HEK293 (cell line): ENCODE data around the gene ROS1.
A peak's percentile ranks its signal among the peaks of the same experiment; 100 is the strongest.

Source experiments
- CTCF ChIA-PET: fragments of 350-600 bp; formaldehyde crosslinking; extraction: SDS; loops from one replicate; lab custom pipeline; 2021; ENCODE audit warnings: antibody characterized with exemption; lab: Yijun Ruan, JAX
- POLR2A ChIA-PET: fragments of 300-600 bp; formaldehyde crosslinking; extraction: SDS; loops from one replicate; lab custom pipeline; 2020; ENCODE audit warnings: antibody characterized with exemption, inconsistent platforms; lab: Yijun Ruan, JAX
- H3K27ac ChIP-seq: fragments of 200-500 bp; sonication (Bioruptor generic); 2 replicates; pipeline ENCODE4 v1.5.1; 2014; ENCODE audit warnings: low read depth, low read length, control low read depth, inconsistent platforms; ENCODE audit errors: extremely low read depth
- H3K36me3 ChIP-seq, 2 experiments: fragments of 200-500 bp in 1 of 2; sonication (Bioruptor generic) in 1 of 2; 1 replicate in 1 of 2; 2 replicates in 1 of 2; pipeline ENCODE4 v1.5.1; 2014 to 2017; ENCODE audit warnings: inconsistent platforms in 2 of 2, low read length in 2 of 2; ENCODE audit not compliant: control insufficient read depth in 2 of 2, insufficient read depth in 1 of 2
- H3K4me1 ChIP-seq: fragments of 200-500 bp; sonication (Bioruptor generic); 2 replicates; pipeline ENCODE4 v1.5.1; 2014; ENCODE audit warnings: mild to moderate bottlenecking, low read length, inconsistent platforms; ENCODE audit not compliant: control insufficient read depth, insufficient read depth
- H3K4me3 ChIP-seq: 2 replicates; pipeline ENCODE4 v1.5.1; 2011; ENCODE audit warnings: low read depth, mild to moderate bottlenecking, control low read depth, low read length, moderate library complexity
- H3K9me3 ChIP-seq: fragments of 200-500 bp; sonication (Bioruptor generic); 2 replicates; pipeline ENCODE4 v1.5.1; 2014; ENCODE audit warnings: low read depth, low read length, inconsistent platforms; ENCODE audit not compliant: control insufficient read depth, insufficient read depth
- FEZF1 ChIP-seq: fragments of 450-650 bp; formaldehyde crosslinking; IDR thresholded peaks from 2 replicates; pipeline ENCODE4 v1.5.1; 2016; ENCODE audit warnings: missing biosample characterization, missing genetic modification characterization
- GLIS2 ChIP-seq: fragments of 450-650 bp; formaldehyde crosslinking; IDR thresholded peaks from 2 replicates; pipeline ENCODE4 v1.5.1; 2016; ENCODE audit warnings: missing biosample characterization, missing genetic modification characterization
- KLF10 ChIP-seq: fragments of 450-650 bp; IDR thresholded peaks from 2 replicates; pipeline ENCODE4 v1.5.1; 2018; ENCODE audit warnings: missing biosample characterization, mild to moderate bottlenecking, missing genetic modification characterization
- PRDM4 ChIP-seq: fragments of 450-650 bp; formaldehyde crosslinking; IDR thresholded peaks from 2 replicates; pipeline ENCODE4 v1.5.1; 2017; ENCODE audit warnings: missing biosample characterization, missing genetic modification characterization
- PRDM6 ChIP-seq: fragments of 450-650 bp; formaldehyde crosslinking; IDR thresholded peaks from 2 replicates; pipeline ENCODE4 v1.5.1; 2017; ENCODE audit warnings: missing biosample characterization, missing genetic modification characterization
- SP2 ChIP-seq: fragments of 450-650 bp; formaldehyde crosslinking; IDR thresholded peaks from 2 replicates; pipeline ENCODE4 v1.5.1; 2016; ENCODE audit warnings: missing biosample characterization, missing genetic modification characterization
- ZNF132 ChIP-seq: fragments of 450-650 bp; formaldehyde crosslinking; IDR thresholded peaks from 2 replicates; pipeline ENCODE4 v1.5.1; 2017; ENCODE audit warnings: missing biosample characterization, missing genetic modification characterization, borderline replicate concordance
- ZNF184 ChIP-seq: fragments of 450-650 bp; IDR thresholded peaks from 2 replicates; pipeline ENCODE4 v1.5.1; 2018; ENCODE audit warnings: missing biosample characterization, mild to moderate bottlenecking, missing genetic modification characterization
- ZNF311 ChIP-seq: fragments of 450-650 bp; formaldehyde crosslinking; IDR thresholded peaks from 2 replicates; pipeline ENCODE4 v1.5.1; 2017; ENCODE audit warnings: missing biosample characterization, missing genetic modification characterization, borderline replicate concordance
- ZNF335 ChIP-seq: fragments of 450-650 bp; formaldehyde crosslinking; conservative IDR thresholded peaks from 2 replicates; pipeline ENCODE4 v1.5.1; 2016; ENCODE audit warnings: missing biosample characterization, missing genetic modification characterization
- ZNF398 ChIP-seq: fragments of 450-650 bp; formaldehyde crosslinking; IDR thresholded peaks from 2 replicates; pipeline ENCODE4 v1.5.1; 2017; ENCODE audit warnings: missing biosample characterization, missing genetic modification characterization
- ZNF624 ChIP-seq: fragments of 450-650 bp; formaldehyde crosslinking; IDR thresholded peaks from 2 replicates; pipeline ENCODE4 v1.5.1; 2017; ENCODE audit warnings: missing biosample characterization, missing genetic modification characterization

ROS1 gene

GRCh38 chr6:117387454-117387974 lies 38.2 kb downstream of the ROS1 start:
- Histone ChIP-seq H3K27ac (no peak overlapping the region), H3K4me3 (no peak overlapping the region), H3K9me3 (no peaks in the 10 kb centered on the region), H3K36me3 (no peaks in the 10 kb centered on the region), H3K4me1 (no peaks in the 10 kb centered on the region)
- CTCF ChIA-PET: interaction anchor here (2.9 kb wide), 1 partner anchor 12 kb away, joined by 9 read pairs; no protein-coding TSS in a partner anchor
- POLR2A ChIA-PET: no interaction called here
- TF ChIP-seq PRDM4: no peak

- Histone ChIP-seq H3K4me1 (no peaks in the 10 kb centered on the region), H3K4me3 (no peak overlapping the region), H3K36me3 (no peaks in the 10 kb centered on the region), H3K27ac (no peak overlapping the region), H3K9me3 (no peaks in the 10 kb centered on the region)
- TF ChIP-seq ZNF132 (tag by site-specific recombination): no peak
- no peak for TF ChIP-seq GLIS2 (tag by site-specific recombination)
- no peak for TF ChIP-seq FEZF1
- TF ChIP-seq ZNF311 (tag by site-specific recombination): no peak
- no peak for TF ChIP-seq PRDM6 (tag by site-specific recombination)
- TF ChIP-seq KLF10 (tag by site-specific recombination): no peak
- no peak for TF ChIP-seq ZNF335 (tag by site-specific recombination)
- no peak for TF ChIP-seq ZNF624
- TF ChIP-seq SP2: no peak
- TF ChIP-seq ZNF184: no peak
- ChIA-PET POLR2A (no interaction called here), CTCF (no interaction called here)
Observed at GRCh38 chr6:117384659-117385058, 41.1 kb downstream of the ROS1 start.

GRCh38 chr6:117381749-117382148 lies 44.0 kb downstream of the ROS1 start:
- no peak overlapping the region for H3K27ac ChIP-seq
- ChIA-PET CTCF (interaction anchor here (0.6 to 0.8 kb wide), 2 partner anchors 16 to 33 kb away, joined by 3 to 4 read pairs; no protein-coding TSS in a partner anchor), POLR2A (no interaction called here)

More at GRCh38 chr6:117381749-117382148, 44.0 kb downstream of the ROS1 start:
- TF ChIP-seq ZNF398: 0 out of 2 replicates have a peak, but pooled peaks have one; percentile 36
- TF ChIP-seq KLF10 (tag by site-specific recombination): no peak
- Histone ChIP-seq H3K9me3 (no peaks in the 10 kb centered on the region), H3K4me1 (no peaks in the 10 kb centered on the region), H3K36me3 (no peaks in the 10 kb centered on the region), H3K4me3 (no peak overlapping the region)
